OCI-LY1 (cell line): ENCODE results near the gene CDC42EP3.

Experiments used
- EZH2 ChIP-seq: fragments of 200-600 bp; sonication (generic), shearing (Covaris generic); IDR thresholded peaks from 2 replicates; pipeline ENCODE4 v1.8.0; 2017; ENCODE audit warnings: borderline replicate concordance, mixed run types, mild to moderate bottlenecking, antibody characterized with exemption, low read length, moderate library complexity, mixed read lengths
- TF ChIP-seq, protein P1 (sequence below): fragments of 200-600 bp; sonication (generic), shearing (Covaris generic); IDR thresholded peaks from 2 replicates; pipeline ENCODE4 v1.5.1; 2017; ENCODE audit warnings: mild to moderate bottlenecking, antibody characterized with exemption, low read length, moderate library complexity, mixed read lengths

DNA sequence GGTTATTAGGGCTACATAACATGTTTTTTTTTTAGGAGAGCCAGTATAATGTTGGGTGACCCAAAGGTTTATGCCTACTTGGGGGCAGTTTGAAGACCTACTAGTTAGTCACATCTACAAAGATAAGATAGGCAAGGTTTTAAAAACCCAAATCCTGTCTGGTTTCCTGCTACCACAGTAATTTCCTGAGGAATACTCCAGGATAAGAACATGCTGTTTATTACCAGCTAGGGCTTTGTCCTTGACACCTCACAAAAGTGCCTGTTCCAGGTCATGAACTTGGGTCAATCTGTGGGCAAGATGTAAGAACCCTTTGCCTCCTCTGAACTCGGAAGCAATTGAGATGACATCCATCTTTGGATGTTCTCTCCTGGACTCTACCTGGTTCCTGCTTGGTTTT, 38.2 kb downstream of the CDC42EP3 start:
- TF ChIP-seq, protein P1, sequence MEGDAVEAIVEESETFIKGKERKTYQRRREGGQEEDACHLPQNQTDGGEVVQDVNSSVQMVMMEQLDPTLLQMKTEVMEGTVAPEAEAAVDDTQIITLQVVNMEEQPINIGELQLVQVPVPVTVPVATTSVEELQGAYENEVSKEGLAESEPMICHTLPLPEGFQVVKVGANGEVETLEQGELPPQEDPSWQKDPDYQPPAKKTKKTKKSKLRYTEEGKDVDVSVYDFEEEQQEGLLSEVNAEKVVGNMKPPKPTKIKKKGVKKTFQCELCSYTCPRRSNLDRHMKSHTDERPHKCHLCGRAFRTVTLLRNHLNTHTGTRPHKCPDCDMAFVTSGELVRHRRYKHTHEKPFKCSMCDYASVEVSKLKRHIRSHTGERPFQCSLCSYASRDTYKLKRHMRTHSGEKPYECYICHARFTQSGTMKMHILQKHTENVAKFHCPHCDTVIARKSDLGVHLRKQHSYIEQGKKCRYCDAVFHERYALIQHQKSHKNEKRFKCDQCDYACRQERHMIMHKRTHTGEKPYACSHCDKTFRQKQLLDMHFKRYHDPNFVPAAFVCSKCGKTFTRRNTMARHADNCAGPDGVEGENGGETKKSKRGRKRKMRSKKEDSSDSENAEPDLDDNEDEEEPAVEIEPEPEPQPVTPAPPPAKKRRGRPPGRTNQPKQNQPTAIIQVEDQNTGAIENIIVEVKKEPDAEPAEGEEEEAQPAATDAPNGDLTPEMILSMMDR, result no peak
- TF ChIP-seq EZH2, result no peak
